Astrocyte (in vitro differentiated cells and primary cell): ENCODE measurements around the gene C11orf54. TPM values are rescaled to one million over a fixed set of nuclear protein-coding genes. Genes with fewer than 3 reads are reported as not detected.

ENCODE experiments used
- DNase-seq: peaks from one replicate; pipeline ENCODE4 v3.0.0-alpha.2; 2010; ENCODE audit warnings: low read depth
- FAIRE-seq: peaks from 2 replicates; lab custom pipeline; 2011; peaks lifted over from hg19 to GRCh38; lab: Jason Lieb, UNC
- H2AFZ ChIP-seq: 2 replicates; pipeline ENCODE4 v1.6.0; 2012; ENCODE audit warnings: low read depth, low read length, inconsistent platforms
- H3K27ac ChIP-seq: 2 replicates; pipeline ENCODE4 v1.5.1; 2011; ENCODE audit warnings: low read depth, low read length, inconsistent platforms
- H3K27me3 ChIP-seq: 2 replicates; pipeline ENCODE4 v1.6.0; 2011; ENCODE audit warnings: low read length, inconsistent platforms; ENCODE audit not compliant: insufficient read depth
- H3K36me3 ChIP-seq: 2 replicates; pipeline ENCODE4 v1.5.1; 2011; ENCODE audit warnings: low read length, inconsistent platforms; ENCODE audit not compliant: insufficient read depth
- H3K4me1 ChIP-seq: 2 replicates; pipeline ENCODE4 v1.5.1; 2011; ENCODE audit warnings: low read length, inconsistent platforms; ENCODE audit not compliant: insufficient read depth
- H3K4me2 ChIP-seq: 2 replicates; pipeline ENCODE4 v1.6.0; 2012; ENCODE audit warnings: low read length, inconsistent platforms
- H3K4me3 ChIP-seq: 2 replicates; pipeline ENCODE4 v1.5.1; 2011; ENCODE audit warnings: low read depth, mild to moderate bottlenecking, low read length, inconsistent platforms; ENCODE audit not compliant: insufficient read depth
- H3K79me2 ChIP-seq: 2 replicates; pipeline ENCODE4 v1.6.0; 2012; ENCODE audit warnings: mild to moderate bottlenecking, low read length, inconsistent platforms; ENCODE audit not compliant: insufficient read depth
- H3K9ac ChIP-seq: 2 replicates; pipeline ENCODE4 v1.6.0; 2012; ENCODE audit warnings: mild to moderate bottlenecking, low read length, inconsistent platforms
- H3K9me3 ChIP-seq: 2 replicates; pipeline ENCODE4 v1.5.1; 2012; ENCODE audit warnings: low read depth, mild to moderate bottlenecking, low read length, inconsistent platforms; ENCODE audit not compliant: insufficient read depth
- H4K20me1 ChIP-seq: 2 replicates; pipeline ENCODE4 v1.6.0; 2012; ENCODE audit warnings: low read length, inconsistent platforms; ENCODE audit not compliant: insufficient read depth
- H3K27ac Mint-ChIP-seq: one replicate; pipeline ENCODE4 v1.8.0; 2021; ENCODE audit warnings: mild to moderate bottlenecking, mixed read lengths; ENCODE audit not compliant: unreplicated experiment
- H3K27me3 Mint-ChIP-seq: one replicate; pipeline ENCODE4 v1.8.0; 2021; ENCODE audit warnings: low read depth, mixed read lengths; ENCODE audit not compliant: unreplicated experiment
- H3K36me3 Mint-ChIP-seq: one replicate; pipeline ENCODE4 v1.8.0; 2021; ENCODE audit warnings: low read depth, mixed read lengths; ENCODE audit not compliant: unreplicated experiment
- H3K4me1 Mint-ChIP-seq: one replicate; pipeline ENCODE4 v1.8.0; 2021; ENCODE audit warnings: low read depth, mixed read lengths; ENCODE audit not compliant: unreplicated experiment
- H3K4me3 Mint-ChIP-seq: one replicate; pipeline ENCODE4 v1.8.0; 2021; ENCODE audit warnings: mild to moderate bottlenecking, moderate library complexity, mixed read lengths; ENCODE audit not compliant: unreplicated experiment
- H3K9me3 Mint-ChIP-seq: one replicate; pipeline ENCODE4 v1.8.0; 2021; ENCODE audit warnings: mild to moderate bottlenecking, mixed read lengths; ENCODE audit not compliant: unreplicated experiment
- CTCF ChIP-seq: IDR thresholded peaks from 2 replicates; pipeline ENCODE4 v1.5.1; 2011; ENCODE audit warnings: low read depth, mild to moderate bottlenecking, inconsistent platforms, low read length, moderate library complexity; ENCODE audit not compliant: insufficient read depth
- microRNA-seq: library from miRNA; unstranded; fragments of <30 nt; microRNA quantifications from one replicate; pipeline ENCODE4 v1.2.0, GENCODE V29; 2020
- total RNA-seq: library from RNA; stranded (reverse); gene quantifications from 2 replicates; pipeline ENCODE4 v1.2.1, GENCODE V29; 2021

C11orf54 gene
- total RNA-seq, 1 donor from 2014 or later: 14.8 TPM

- no peaks in the 10 kb centered on the region for H3K27me3 Mint-ChIP-seq
- no peak overlapping the region for H3K27ac ChIP-seq
- H3K36me3 ChIP-seq: peaks cover 57% of the 10 kb centered on the region
- no peaks in the 10 kb centered on the region for H3K27me3 ChIP-seq
- peaks cover 14% of the 10 kb centered on the region for H4K20me1 ChIP-seq
- H3K4me3 Mint-ChIP-seq: no peak overlapping the region
- H3K4me3 ChIP-seq: no peak overlapping the region
- peaks cover 2% of the 10 kb centered on the region for H3K4me1 Mint-ChIP-seq
- H3K27ac Mint-ChIP-seq: no peak overlapping the region
- no peak overlapping the region for H3K4me2 ChIP-seq
- H3K9me3 ChIP-seq: no peaks in the 10 kb centered on the region
- peaks cover 15% of the 10 kb centered on the region for H3K36me3 Mint-ChIP-seq
- no peak overlapping the region for H2AFZ ChIP-seq
- no peak overlapping the region for H3K9ac ChIP-seq
- no peak for TF ChIP-seq CTCF
- DNase-seq (no peak), FAIRE-seq (no peak)
- H3K4me1 ChIP-seq: no peaks in the 10 kb centered on the region
- no peaks in the 10 kb centered on the region for H3K79me2 ChIP-seq
- H3K9me3 Mint-ChIP-seq: no peaks in the 10 kb centered on the region
Observed at GRCh38 chr11:93813974-93814373, 72.5 kb downstream of the C11orf54 start.

Small RNA genes within 50 kb of the gene (microRNA-seq; reads per million reads assigned to microRNA genes)
- gene MIR1304: 31.5 reads per million, percentile 52 among the genes with 10 or more reads in this experiment

Other genes starting within 250 kb of the C11orf54 start
- gene SMCO4, start 198.3 kb upstream of the C11orf54 start, total RNA-seq: 29.3 and 36.6 TPM in 2 replicates
- 10.3 and 11.3 TPM in 2 replicates for gene CEP295, start 80.0 kb upstream of the C11orf54 start, total RNA-seq
- gene TAF1D, start 177 bp upstream of the C11orf54 start, total RNA-seq: 131 and 145 TPM in 2 replicates
- gene MED17, start 42.6 kb downstream of the C11orf54 start, total RNA-seq: 37.0 and 40.0 TPM in 2 replicates
- 0.19 and 0.45 TPM in 2 replicates for gene VSTM5, start 108.9 kb downstream of the C11orf54 start, total RNA-seq